Suppressor macrophage (primary cell): ENCODE measurements around the gene HCN1.

ENCODE experiments used
- DNase-seq, 4 experiments: peaks; one replicate each; pipeline ENCODE4 v3.0.0-alpha.2; 2020 to 2022

Gene HCN1

GRCh38 chr5:45281081-45281480 is 415.1 kb downstream of the HCN1 start:
- DNase-seq: no peak

GRCh38 chr5:45279109-45279508 is 417.1 kb downstream of the HCN1 start:
- no peak for DNase-seq

- no peak for DNase-seq
These were observed 418.3 kb downstream of the HCN1 start for GRCh38 chr5:45277860-45278259.

- DNase-seq: no peak
These were observed 421.9 kb downstream of the HCN1 start for GRCh38 chr5:45274241-45274640.

- no peak for DNase-seq
These were observed 424.6 kb downstream of the HCN1 start for GRCh38 chr5:45271626-45272025.

GRCh38 chr5:45264447-45264846 is 431.7 kb downstream of the HCN1 start:
- DNase-seq: no peak

- no peak for DNase-seq
These were observed 434.1 kb downstream of the HCN1 start for GRCh38 chr5:45262061-45262590.

- DNase-seq: no peak
These were observed 435.1 kb downstream of the HCN1 start for GRCh38 chr5:45261125-45261524.

- DNase-seq: no peak
These were observed 435.9 kb downstream of the HCN1 start for GRCh38 chr5:45260292-45260691.

GRCh38 chr5:45252978-45253377 is 443.2 kb downstream of the HCN1 start:
- DNase-seq: no peak

- DNase-seq: no peak
These were observed 443.6 kb downstream of the HCN1 start for GRCh38 chr5:45252541-45252940.

GRCh38 chr5:45225571-45226031 is 470.6 kb downstream of the HCN1 start:
- no peak for DNase-seq

- no peak for DNase-seq
These were observed 490.7 kb downstream of the HCN1 start for GRCh38 chr5:45205403-45205961.
